HG03432 (cell line): ENCODE data around the gene ALDH7A1.
A peak's percentile ranks its signal among the peaks of the same experiment; 100 is the strongest.

ENCODE experiments used
- ATAC-seq: cut with Tn5 transposase; IDR thresholded peaks from one replicate; pipeline ENCODE4 v1.9.1; 2021; ENCODE audit warnings: mild to moderate bottlenecking, moderate library complexity; ENCODE audit not compliant: unreplicated experiment

ALDH7A1 gene

DNA sequence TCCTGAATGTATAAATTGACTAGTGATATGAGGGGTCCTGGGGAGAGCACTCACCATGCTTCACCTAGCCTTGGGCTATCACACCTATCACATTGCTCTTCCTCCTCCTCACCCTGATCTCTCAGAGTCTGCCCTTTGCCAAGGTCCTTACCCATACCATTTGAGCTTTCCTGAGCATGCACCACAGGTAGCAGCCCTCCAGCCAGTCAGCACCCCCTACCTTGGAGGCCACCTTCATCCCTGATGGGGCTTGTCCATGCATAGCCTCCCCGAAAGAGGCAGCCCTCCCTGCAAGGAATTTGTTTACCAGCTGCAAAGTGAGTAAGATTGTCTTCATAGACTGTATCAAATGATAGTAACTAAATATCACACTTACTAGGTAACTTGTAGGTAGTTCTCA lies 83.1 kb downstream of the ALDH7A1 start:
- no peak for ATAC-seq

DNA sequence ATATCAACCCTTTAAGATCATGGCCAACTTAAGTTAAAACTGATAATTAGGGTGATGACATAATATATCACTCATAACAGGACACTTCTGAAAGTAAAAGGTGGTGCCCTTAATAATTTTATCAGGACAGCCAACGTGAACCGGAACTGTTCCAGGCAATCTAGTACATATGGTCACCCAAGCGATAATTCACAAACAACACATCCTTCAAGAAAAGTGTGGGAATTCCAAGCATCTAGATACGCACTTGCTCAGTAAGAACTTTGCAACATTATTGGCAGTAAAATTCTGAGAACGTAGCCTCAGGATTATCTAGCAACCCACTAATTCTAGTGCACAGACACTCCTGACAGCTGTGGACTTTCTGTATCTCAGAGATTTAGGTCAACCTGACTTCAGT lies 85.7 kb downstream of the ALDH7A1 start:
- no peak for ATAC-seq

- no peak for ATAC-seq
Measured at GRCh38 chr5:126508962-126509279, 86.1 kb downstream of the ALDH7A1 start.

- ATAC-seq, result no peak
Measured at GRCh38 chr5:126508251-126508961, 86.6 kb downstream of the ALDH7A1 start.

GRCh38 chr5:126506079-126506478 lies 88.9 kb downstream of the ALDH7A1 start:
- no peak for ATAC-seq

GRCh38 chr5:126503602-126504104 lies 91.4 kb downstream of the ALDH7A1 start:
- ATAC-seq, result no peak

GRCh38 chr5:126501448-126501847 lies 93.6 kb downstream of the ALDH7A1 start:
- no peak for ATAC-seq

DNA sequence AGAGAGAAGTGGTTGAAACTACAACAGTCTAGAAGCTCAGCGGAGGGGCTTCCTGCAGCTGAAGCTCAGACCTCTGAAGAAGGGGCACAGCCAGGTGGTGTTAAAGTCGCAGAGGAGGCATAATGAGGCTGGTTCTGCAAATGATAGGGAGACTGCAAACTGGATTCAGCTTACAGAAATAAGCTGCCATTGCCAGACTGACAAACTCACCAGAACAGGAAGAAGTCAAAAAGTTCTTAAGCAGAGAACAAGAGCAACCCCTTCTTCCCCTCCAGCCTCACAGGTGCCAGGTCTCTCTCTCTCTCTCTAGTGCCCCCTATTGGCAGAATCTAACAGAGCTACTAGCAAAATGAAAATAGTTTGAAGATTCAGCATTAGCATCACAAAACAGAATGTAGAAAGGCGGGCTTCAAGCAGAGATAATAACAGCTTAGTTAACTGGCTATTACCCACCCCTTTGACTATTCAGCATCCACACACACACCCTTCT lies 95.1 kb downstream of the ALDH7A1 start:
- ATAC-seq, result peak; percentile 74

- ATAC-seq, result no peak
Measured at GRCh38 chr5:126499278-126499677, 95.7 kb downstream of the ALDH7A1 start.

DNA sequence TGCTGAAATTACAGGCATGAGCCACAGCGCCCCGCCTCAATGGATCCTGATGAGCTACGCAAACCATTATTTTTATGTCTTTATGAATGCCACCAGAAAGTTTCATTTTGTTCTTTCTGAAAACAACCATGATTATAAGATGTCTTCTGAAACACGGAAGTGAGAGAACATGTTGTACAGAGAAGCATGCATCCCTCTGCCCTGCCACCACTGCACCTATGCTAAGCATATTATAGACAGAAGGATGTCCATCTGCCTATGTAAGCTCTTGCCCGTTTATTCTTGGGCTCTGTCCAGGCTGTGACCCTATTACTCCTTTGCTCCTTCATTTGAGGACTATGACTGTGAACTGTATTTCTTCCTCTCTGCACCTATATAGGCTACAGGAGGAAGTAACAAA lies 97.5 kb downstream of the ALDH7A1 start:
- ATAC-seq, result no peak

DNA sequence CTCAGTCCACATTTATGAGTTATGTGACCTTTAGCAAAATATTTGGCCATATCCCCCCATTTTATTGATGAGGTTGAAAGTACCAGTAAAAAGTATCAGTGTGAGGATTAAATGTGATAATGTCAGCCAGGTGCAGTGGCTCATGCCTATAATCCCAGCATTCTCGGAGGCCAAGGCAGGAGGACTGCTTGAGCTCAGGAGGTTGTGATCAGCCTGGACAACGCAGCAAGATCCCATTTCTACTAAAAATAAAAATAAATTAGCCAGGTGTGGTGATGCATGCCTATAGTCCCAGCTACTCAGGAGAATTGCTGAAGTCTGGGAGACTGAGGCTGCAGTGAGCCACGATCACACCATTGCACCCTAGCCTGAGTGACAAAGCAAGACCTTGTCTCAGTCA lies 100.6 kb downstream of the ALDH7A1 start:
- no peak for ATAC-seq

DNA sequence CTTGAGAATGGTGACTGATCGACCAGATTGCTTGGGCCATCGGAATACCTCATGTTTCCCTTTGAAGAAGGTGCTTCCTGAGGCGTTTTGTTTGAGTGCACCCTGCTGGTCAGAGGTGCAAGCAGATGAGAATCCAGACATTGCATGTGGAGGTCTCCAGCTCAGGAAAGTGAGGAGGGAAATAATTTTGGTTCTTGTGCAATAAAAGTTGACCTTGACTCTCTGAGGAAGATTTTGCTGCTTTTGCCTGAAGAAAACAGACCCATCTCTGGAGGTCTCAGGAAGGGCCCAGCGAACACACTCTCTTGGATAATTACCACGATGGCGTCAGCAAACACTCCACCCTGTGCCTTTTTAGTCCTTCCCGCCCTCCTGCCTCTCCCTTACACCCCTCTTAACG lies 102.1 kb downstream of the ALDH7A1 start:
- ATAC-seq, result no peak

GRCh38 chr5:126490167-126490940 lies 104.7 kb downstream of the ALDH7A1 start:
- no peak for ATAC-seq

GRCh38 chr5:126488443-126489065 lies 106.5 kb downstream of the ALDH7A1 start:
- ATAC-seq, result no peak

DNA sequence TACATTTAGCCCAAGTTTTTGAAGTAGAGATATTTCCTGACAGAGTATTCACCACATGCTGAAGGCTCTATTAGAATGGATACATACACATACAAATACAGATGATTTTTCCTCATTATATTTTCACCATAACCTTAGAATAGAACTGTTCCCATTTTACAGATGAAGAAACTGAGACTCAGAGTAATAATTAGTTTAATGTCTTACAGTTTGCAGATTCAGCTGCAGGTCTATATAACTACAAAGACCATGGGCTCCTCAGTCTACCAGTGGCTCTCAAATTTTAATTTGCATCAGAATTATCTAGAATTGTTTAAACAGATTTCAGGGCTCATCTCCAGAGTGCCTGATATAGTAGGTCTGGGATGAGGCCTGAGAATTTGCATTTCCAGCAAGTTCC lies 107.4 kb downstream of the ALDH7A1 start:
- ATAC-seq, result no peak

DNA sequence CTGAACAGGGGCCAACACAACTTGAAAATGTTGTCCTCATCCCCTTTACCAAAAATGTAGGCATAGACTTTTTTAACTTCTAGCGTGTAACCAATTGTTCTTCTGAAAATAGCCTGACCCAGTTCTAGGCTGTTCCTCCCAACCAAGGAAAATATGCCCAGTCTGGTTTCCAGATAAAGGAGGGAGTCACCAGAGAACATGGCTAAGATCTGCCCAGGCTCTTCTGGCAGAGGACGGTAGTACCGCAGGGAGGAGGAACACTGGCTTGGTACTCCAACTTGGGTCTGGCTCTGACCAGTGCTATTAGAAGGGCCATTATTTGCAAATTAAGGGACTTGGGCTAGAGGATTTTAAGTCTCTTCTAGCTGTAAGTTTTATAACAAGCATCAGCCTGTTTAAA lies 108.7 kb downstream of the ALDH7A1 start:
- no peak for ATAC-seq

DNA sequence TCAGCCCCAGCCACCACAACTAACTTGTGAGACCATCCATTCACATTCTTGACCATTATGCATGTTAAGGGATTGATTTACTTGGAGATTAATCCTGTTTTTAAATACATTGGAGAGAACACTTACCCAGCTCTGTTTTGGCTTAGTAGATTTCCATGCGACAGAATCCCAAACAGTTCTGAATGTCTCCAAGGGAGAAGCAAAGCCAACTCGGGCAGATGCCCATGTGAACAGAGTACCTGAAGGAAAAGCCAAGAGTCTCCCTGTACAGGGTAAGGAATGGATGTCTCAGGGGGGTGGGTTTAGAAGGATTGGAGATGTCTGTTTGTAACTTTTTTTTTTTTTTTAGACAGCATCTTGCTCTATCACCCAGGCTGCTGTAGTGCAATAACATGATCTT lies 110.8 kb downstream of the ALDH7A1 start:
- ATAC-seq, result no peak

DNA sequence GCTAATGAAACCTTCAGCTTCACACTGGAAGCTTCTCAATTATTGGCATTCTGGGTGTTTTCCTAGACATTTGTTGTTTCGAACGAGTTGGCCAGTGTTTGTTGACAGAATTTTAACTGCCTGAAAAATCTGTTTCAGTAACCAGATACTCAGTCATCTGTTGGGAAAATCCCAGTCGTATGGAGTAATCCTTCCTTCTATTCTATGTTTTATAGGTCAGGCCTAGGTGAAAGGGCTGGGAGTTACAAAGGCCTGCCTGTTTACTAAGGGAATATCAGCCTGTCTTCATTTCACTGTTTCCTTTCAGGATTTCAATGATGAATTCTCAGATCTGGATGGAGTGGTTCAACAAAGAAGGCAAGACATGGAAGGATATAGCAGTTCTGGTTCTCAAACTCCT lies 111.9 kb downstream of the ALDH7A1 start:
- ATAC-seq, result no peak

DNA sequence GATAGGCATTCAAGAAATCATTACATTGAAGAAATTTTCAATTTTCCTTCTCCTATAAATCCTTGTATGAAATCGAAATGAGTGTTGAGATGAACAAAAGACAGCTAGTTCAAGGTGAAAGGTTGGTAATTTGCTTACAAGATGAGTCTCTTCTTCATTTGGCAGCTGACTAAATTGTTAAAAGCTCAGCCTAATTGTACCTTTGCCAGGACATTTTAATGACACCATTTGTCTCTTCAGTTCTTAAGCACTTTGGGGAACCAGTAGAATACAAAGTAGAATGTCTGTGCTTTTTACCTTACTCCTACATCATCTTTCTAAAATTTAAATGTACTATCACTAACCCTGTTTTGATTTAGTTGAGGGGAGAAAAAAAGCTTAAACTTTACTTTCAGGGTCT lies 112.4 kb downstream of the ALDH7A1 start:
- ATAC-seq, result no peak

- no peak for ATAC-seq
Measured at GRCh38 chr5:126481243-126481642, 113.8 kb downstream of the ALDH7A1 start.
